Measurements from ENCODE around the gene CXCL13. TPM values are rescaled to one million over a fixed set of nuclear protein-coding genes. Genes with fewer than 3 reads are reported as not detected.
"Not testable (repeated sequence)": the region's sequence is repeated elsewhere in the genome, so short reads cannot be mapped to it uniquely, and the experiment has no call there.

Gene CXCL13
- total and polyA plus RNA-seq, 11 donors, result 0.24 TPM; not detected in 10

GRCh38 chr4:77650787-77651186 is 45.2 kb downstream of the CXCL13 start:
- Histone ChIP-seq H3K9me3 (peaks cover 0 to 19% (median 12%) of the 10 kb centered on the region in 12 donors), H3K4me3 (no peak overlapping the region), H3K36me3 (no peaks in the 10 kb centered on the region), H3K4me1 (no peaks in the 10 kb centered on the region), H3K27ac (no peak overlapping the region), H3K27me3 (no peaks in the 10 kb centered on the region)
- ATAC-seq, result no peak
- DNase-seq, result no peak
- intact Hi-C loops (cut with DNase I), result no loop called here
- TF ChIP-seq CTCF (IDR thresholded peaks at IDR 0.05) (no peak), POLR2A (IDR thresholded peaks at IDR 0.05) (no peak)
- 75 to 87% (median 80%) methylated on average over 1 of the region's 1 CpG for WGBS, 4 donors

- DNase-seq (no peak), ATAC-seq (no peak)
- intact Hi-C loops (cut with DNase I), result no loop called here
- no peak overlapping the region for H3K4me3 ChIP-seq
- TF ChIP-seq CTCF (IDR thresholded peaks at IDR 0.05) (no peak), POLR2A (IDR thresholded peaks at IDR 0.05) (no peak)
- H3K36me3 ChIP-seq, result no peaks in the 10 kb centered on the region
- no peak overlapping the region for H3K27ac ChIP-seq
- H3K9me3 ChIP-seq, result peaks cover 0 to 11% (median 3%) of the 10 kb centered on the region in 12 donors
- no peaks in the 10 kb centered on the region for H3K27me3 ChIP-seq
- no peaks in the 10 kb centered on the region for H3K4me1 ChIP-seq
Observed at GRCh38 chr4:77651820-77652219, 46.2 kb downstream of the CXCL13 start.

- TF ChIP-seq POLR2A (IDR thresholded peaks at IDR 0.05) (no peak), CTCF (IDR thresholded peaks at IDR 0.05) (no peak)
- WGBS, 4 donors, result 49 to 61% (median 51%) methylated on average over 5 of the region's 5 CpGs
- Histone ChIP-seq H3K36me3 (no peaks in the 10 kb centered on the region), H3K4me1 (no peaks in the 10 kb centered on the region), H3K27me3 (no peaks in the 10 kb centered on the region), H3K4me3 (no peak overlapping the region), H3K9me3 (peaks cover 0 to 6% (median 0%) of the 10 kb centered on the region in 12 donors), H3K27ac (no peak overlapping the region)
- ATAC-seq (no peak), DNase-seq (no peak)
- intact Hi-C loops (cut with DNase I), result no loop called here
Observed at GRCh38 chr4:77652237-77652897, 46.7 kb downstream of the CXCL13 start.

- 51 to 74% (median 54%) methylated on average over 2 of the region's 2 CpGs for WGBS, 4 donors
- DNase-seq (no peak), ATAC-seq (no peak)
- H3K4me1 ChIP-seq, result no peaks in the 10 kb centered on the region
- no peaks in the 10 kb centered on the region for H3K27me3 ChIP-seq
- intact Hi-C loops (cut with DNase I), result no loop called here
- no peak overlapping the region for H3K27ac ChIP-seq
- H3K4me3 ChIP-seq, result no peak overlapping the region
- no peak for TF ChIP-seq CTCF (IDR thresholded peaks at IDR 0.05)
- TF ChIP-seq POLR2A (IDR thresholded peaks at IDR 0.05), result no peak
- no peaks in the 10 kb centered on the region for H3K36me3 ChIP-seq
- H3K9me3 ChIP-seq, result peaks cover 0 to 4% (median 0%) of the 10 kb centered on the region in 12 donors
Observed at GRCh38 chr4:77653162-77653758, 47.6 kb downstream of the CXCL13 start.

- DNase-seq; ATAC-seq; H3K27ac ChIP-seq; H3K9me3 ChIP-seq; H3K4me3 ChIP-seq; H3K27me3 ChIP-seq; H3K4me1 ChIP-seq; intact Hi-C loops (cut with DNase I); H3K36me3 ChIP-seq: not testable (repeated sequence)
- 90 to 96% (median 95%) methylated on average over 5 of the region's 5 CpGs for WGBS, 4 donors
Observed at GRCh38 chr4:77660318-77660717, 54.7 kb downstream of the CXCL13 start.
